Liver (tissue), 9 donors: Measurements from ENCODE around the gene ARAP1. TPM values are rescaled to one million over a fixed set of nuclear protein-coding genes. Genes with fewer than 3 reads are reported as not detected.

Experiments used
- DNase-seq: peaks from one replicate; pipeline ENCODE4 v3.0.0-alpha.2; 2017; ENCODE audit warnings: low spot score
- H3K27ac ChIP-seq, 2 donors: one replicate each; pipeline ENCODE4 v1.7.0; 2013; ENCODE audit warnings: inconsistent platforms in 2 of 2, low read length in 2 of 2, control low read depth in 1 of 2, low read depth in 1 of 2, mild to moderate bottlenecking in 1 of 2
- H3K27me3 ChIP-seq, 4 donors: one replicate each; pipeline versions ENCODE4 v1.6.1 to v1.7.0; 2013; ENCODE audit warnings: low read length in 3 of 4, inconsistent platforms in 1 of 4, mild to moderate bottlenecking in 1 of 4, moderate library complexity in 1 of 4; ENCODE audit not compliant: control insufficient read depth in 4 of 4, insufficient read depth in 4 of 4
- H3K36me3 ChIP-seq, 4 donors: one replicate each; pipeline versions ENCODE4 v1.6.1 to v1.7.0; 2013; ENCODE audit warnings: low read length in 3 of 4, mild to moderate bottlenecking in 3 of 4, low read depth in 1 of 4, moderate library complexity in 1 of 4; ENCODE audit not compliant: control insufficient read depth in 4 of 4, insufficient read depth in 3 of 4
- H3K4me1 ChIP-seq, 4 donors: one replicate each; pipeline versions ENCODE4 v1.6.1 to v1.7.0; 2013; ENCODE audit warnings: low read length in 3 of 4, mild to moderate bottlenecking in 3 of 4, moderate library complexity in 1 of 4; ENCODE audit not compliant: control insufficient read depth in 4 of 4, insufficient read depth in 4 of 4
- H3K4me3 ChIP-seq, 3 donors: one replicate each; pipeline versions ENCODE4 v1.6.1 to v1.7.0; 2013; ENCODE audit warnings: low read length in 3 of 3, control low read depth in 1 of 3, low read depth in 1 of 3, mild to moderate bottlenecking in 1 of 3
- H3K9ac ChIP-seq, 2 donors: one replicate each; pipeline ENCODE4 v1.7.0; 2013; ENCODE audit warnings: low read length in 2 of 2, mild to moderate bottlenecking in 2 of 2, moderate library complexity in 2 of 2, control low read depth in 1 of 2, low read depth in 1 of 2
- H3K9me3 ChIP-seq, 4 donors: one replicate each; pipeline versions ENCODE4 v1.6.1 to v1.7.0; 2013; ENCODE audit warnings: low read length in 3 of 4; ENCODE audit not compliant: control insufficient read depth in 4 of 4
- EGR1 ChIP-seq, 2 donors: IDR thresholded peaks; 2 replicates each; pipeline ENCODE4 v1.6.1; 2016 to 2018; ENCODE audit warnings: antibody characterized with exemption in 2 of 2, low read depth in 2 of 2
- HNF4A ChIP-seq, 2 donors: conservative IDR thresholded peaks; 2 replicates each; pipeline ENCODE4 v1.6.1; 2016; ENCODE audit warnings: antibody characterized with exemption in 2 of 2, mild to moderate bottlenecking in 2 of 2
- HNF4G ChIP-seq: IDR thresholded peaks from 2 replicates; pipeline ENCODE4 v1.6.1; 2016; ENCODE audit warnings: antibody characterized with exemption
- JUND ChIP-seq, 2 donors: IDR thresholded peaks; 2 replicates each; pipeline ENCODE4 v1.6.1; 2016; ENCODE audit warnings: antibody characterized with exemption in 2 of 2
- RAD21 ChIP-seq, 2 donors: IDR thresholded peaks; 2 replicates each; pipeline ENCODE4 v1.6.1; 2016; ENCODE audit warnings: antibody characterized with exemption in 2 of 2, mild to moderate bottlenecking in 2 of 2
- RXRA ChIP-seq, 2 donors: IDR thresholded peaks; 2 replicates each; pipeline ENCODE4 v1.6.1; 2017 to 2018; ENCODE audit warnings: antibody characterized with exemption in 2 of 2, mild to moderate bottlenecking in 1 of 2
- SP1 ChIP-seq: IDR thresholded peaks from 2 replicates; pipeline ENCODE4 v1.6.1; 2018; ENCODE audit warnings: antibody characterized with exemption, mild to moderate bottlenecking
- TAF1 ChIP-seq: conservative IDR thresholded peaks from 2 replicates; pipeline ENCODE4 v1.6.1; 2016; ENCODE audit warnings: antibody characterized with exemption, mild to moderate bottlenecking
- WGBS: extraction: QIAGEN DNeasy Blood & Tissue Kit; methylation state at CpG from one replicate; pipeline ENCODE4 v1.1.7; 2013; 5-methylcytosine and 5-hydroxymethylcytosine counted together
- polyA plus RNA-seq, 2 donors: library from polyadenylated mRNA; stranded (reverse) in 1 of 2; unstranded in 1 of 2; fragments of 200-250 nt in 1 of 2; fragments of >200 nt in 1 of 2; fragmentation: Nextera tagmentation in 1 of 2; extraction: Ambion mirVana in 1 of 2; gene quantifications; one replicate each; pipeline versions ENCODE4 v1.2.1 to v1.2.3, GENCODE V29; 2013 to 2015
- total RNA-seq, 2 donors: library from RNA; depleted of rRNA; stranded (reverse); fragments of >200 nt; gene quantifications; one replicate each; pipeline ENCODE4 v1.2.3, GENCODE V29; 2014
- TF ChIP-seq, protein P1 (sequence below): IDR thresholded peaks from 2 replicates; pipeline ENCODE4 v1.6.1; 2016; ENCODE audit warnings: antibody characterized with exemption
- TF ChIP-seq, protein P2 (sequence below): IDR thresholded peaks from 2 replicates; pipeline ENCODE4 v1.6.1; 2016; ENCODE audit warnings: antibody characterized with exemption, mild to moderate bottlenecking
- TF ChIP-seq, protein P3 (sequence below): fragments of 150-350 bp; IDR thresholded peaks from 2 replicates; pipeline ENCODE4 v1.5.1; 2017; ENCODE audit warnings: improper control_type of control experiment, low read depth, low read length; ENCODE audit not compliant: missing input control
- donor health status: healthy.
- donor health status: healthy.
- donor health status: healthy.
- donor health status: healthy.
- donor health status: healthy.

Gene ARAP1
- total and polyA plus RNA-seq, 4 donors: 14.4 to 77.8 (median 43.5) TPM

DNA sequence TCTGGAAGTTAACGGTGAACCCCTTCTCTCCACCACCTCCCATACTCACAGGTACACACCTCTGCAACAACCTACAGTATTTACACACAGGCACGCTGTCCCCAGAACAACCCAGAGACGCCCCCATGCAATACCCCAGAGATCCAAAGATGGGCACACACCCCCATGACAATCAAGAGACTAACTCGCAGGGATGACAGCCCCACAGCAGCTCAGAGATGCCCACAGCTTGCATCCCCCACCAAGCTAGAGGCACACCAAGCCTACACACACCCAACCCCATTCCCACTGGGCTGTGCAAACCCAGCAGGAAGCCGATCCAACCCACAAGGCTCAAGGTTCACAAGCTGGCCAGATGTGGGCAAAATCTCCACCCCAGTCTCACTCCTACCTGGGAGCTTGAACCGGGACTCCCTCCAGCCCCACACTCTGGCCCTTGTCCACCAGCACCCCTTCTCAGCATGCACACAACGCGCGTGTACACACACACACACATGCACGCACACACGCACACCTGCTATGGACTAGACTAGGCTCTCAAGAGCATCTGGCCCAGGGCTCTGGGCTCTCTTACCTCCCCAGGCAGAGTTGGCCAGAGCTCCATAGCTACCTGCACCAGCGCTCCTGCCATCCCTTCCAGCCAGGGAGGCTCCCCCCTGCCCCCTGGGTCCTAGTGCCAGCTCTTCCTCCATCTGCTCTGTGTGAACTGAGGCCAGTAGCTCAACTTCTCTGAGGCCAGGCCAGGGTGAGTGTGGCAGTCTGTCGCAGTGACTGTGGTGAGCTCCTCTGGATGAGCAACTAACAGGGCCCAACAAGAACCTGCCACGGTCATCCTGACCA, 30.1 kb upstream of the ARAP1 start:
- Histone ChIP-seq H3K4me3 (peak overlapping the region in 2 of 3 donors; percentile 43 to 78), H3K4me1 (peaks cover 5 to 64% (median 48%) of the 10 kb centered on the region in 4 donors), H3K9me3 (no peaks in the 10 kb centered on the region), H3K9ac (no peak overlapping the region), H3K27ac (peak overlapping the region in 1 of 2 donors; percentile 70), H3K36me3 (no peaks in the 10 kb centered on the region), H3K27me3 (no peaks in the 10 kb centered on the region)
- TF ChIP-seq HNF4A (conservative IDR thresholded peaks at IDR 0.05): peak; percentile 63 to 73
- TF ChIP-seq RXRA (IDR thresholded peaks at IDR 0.05): peak; percentile 33 to 58
- TF ChIP-seq, protein P1, sequence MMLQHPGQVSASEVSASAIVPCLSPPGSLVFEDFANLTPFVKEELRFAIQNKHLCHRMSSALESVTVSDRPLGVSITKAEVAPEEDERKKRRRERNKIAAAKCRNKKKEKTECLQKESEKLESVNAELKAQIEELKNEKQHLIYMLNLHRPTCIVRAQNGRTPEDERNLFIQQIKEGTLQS: no peak
- no peak for TF ChIP-seq HNF4G
- TF ChIP-seq RAD21 (IDR thresholded peaks at IDR 0.05): no peak
- TF ChIP-seq, protein P2, sequence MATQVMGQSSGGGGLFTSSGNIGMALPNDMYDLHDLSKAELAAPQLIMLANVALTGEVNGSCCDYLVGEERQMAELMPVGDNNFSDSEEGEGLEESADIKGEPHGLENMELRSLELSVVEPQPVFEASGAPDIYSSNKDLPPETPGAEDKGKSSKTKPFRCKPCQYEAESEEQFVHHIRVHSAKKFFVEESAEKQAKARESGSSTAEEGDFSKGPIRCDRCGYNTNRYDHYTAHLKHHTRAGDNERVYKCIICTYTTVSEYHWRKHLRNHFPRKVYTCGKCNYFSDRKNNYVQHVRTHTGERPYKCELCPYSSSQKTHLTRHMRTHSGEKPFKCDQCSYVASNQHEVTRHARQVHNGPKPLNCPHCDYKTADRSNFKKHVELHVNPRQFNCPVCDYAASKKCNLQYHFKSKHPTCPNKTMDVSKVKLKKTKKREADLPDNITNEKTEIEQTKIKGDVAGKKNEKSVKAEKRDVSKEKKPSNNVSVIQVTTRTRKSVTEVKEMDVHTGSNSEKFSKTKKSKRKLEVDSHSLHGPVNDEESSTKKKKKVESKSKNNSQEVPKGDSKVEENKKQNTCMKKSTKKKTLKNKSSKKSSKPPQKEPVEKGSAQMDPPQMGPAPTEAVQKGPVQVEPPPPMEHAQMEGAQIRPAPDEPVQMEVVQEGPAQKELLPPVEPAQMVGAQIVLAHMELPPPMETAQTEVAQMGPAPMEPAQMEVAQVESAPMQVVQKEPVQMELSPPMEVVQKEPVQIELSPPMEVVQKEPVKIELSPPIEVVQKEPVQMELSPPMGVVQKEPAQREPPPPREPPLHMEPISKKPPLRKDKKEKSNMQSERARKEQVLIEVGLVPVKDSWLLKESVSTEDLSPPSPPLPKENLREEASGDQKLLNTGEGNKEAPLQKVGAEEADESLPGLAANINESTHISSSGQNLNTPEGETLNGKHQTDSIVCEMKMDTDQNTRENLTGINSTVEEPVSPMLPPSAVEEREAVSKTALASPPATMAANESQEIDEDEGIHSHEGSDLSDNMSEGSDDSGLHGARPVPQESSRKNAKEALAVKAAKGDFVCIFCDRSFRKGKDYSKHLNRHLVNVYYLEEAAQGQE: no peak
- TF ChIP-seq SP1: peak; percentile 76
- DNase-seq: no peak
- WGBS: 32% methylated on average over 14 of the region's 14 CpGs

DNA sequence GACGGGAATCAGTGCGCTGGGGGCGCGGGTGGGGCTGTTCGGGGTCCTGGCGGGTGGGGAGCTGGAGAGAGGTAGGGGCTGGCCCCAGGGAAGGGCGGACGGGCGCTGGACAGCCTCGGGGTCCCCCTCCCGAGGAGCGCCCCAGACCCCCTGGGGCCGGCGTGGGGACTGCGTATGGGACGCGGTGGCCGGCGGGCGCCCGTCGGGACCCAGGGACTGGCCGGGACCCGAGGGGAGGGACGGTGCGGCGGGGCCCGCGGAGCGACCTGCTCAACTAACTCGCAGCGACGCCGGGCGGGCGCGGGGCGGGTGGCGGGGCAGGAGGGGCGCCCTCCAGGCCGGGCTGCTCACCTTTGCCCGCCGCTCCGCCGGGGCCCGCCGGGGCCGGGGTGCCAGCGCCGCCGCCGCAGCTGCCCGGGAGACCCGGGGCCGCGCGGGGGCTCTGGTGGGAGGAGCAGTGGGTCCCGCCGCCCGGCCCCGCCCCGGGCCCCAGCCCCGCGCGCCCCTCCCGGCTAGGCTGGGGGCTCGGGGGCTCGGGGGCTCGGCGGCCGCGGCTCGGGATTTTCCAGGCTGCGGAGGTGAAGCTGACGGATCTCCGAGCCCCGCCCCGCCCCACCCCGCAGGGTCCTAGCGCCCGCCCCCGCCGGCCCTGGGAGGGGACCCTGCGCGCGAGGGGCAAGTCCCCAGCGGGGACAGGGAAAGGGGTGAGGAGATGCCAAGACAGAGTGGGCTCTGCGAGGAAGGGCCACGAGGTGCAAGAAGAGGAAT, 29.3 kb upstream of the ARAP1 start:
- no peaks in the 10 kb centered on the region for H3K27me3 ChIP-seq
- H3K9ac ChIP-seq: peak overlapping the region in 1 of 2 donors; percentile 88
- peaks cover 8 to 64% (median 48%) of the 10 kb centered on the region in 4 donors for H3K4me1 ChIP-seq
- H3K36me3 ChIP-seq: no peaks in the 10 kb centered on the region
- WGBS: under 1% methylated on average over 89 of the region's 89 CpGs
- TF ChIP-seq, protein P3, sequence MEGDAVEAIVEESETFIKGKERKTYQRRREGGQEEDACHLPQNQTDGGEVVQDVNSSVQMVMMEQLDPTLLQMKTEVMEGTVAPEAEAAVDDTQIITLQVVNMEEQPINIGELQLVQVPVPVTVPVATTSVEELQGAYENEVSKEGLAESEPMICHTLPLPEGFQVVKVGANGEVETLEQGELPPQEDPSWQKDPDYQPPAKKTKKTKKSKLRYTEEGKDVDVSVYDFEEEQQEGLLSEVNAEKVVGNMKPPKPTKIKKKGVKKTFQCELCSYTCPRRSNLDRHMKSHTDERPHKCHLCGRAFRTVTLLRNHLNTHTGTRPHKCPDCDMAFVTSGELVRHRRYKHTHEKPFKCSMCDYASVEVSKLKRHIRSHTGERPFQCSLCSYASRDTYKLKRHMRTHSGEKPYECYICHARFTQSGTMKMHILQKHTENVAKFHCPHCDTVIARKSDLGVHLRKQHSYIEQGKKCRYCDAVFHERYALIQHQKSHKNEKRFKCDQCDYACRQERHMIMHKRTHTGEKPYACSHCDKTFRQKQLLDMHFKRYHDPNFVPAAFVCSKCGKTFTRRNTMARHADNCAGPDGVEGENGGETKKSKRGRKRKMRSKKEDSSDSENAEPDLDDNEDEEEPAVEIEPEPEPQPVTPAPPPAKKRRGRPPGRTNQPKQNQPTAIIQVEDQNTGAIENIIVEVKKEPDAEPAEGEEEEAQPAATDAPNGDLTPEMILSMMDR: no peak
- TF ChIP-seq SP1 (no peak), RAD21 (IDR thresholded peaks at IDR 0.05) (no peak), JUND (IDR thresholded peaks at IDR 0.05) (no peak), TAF1 (no peak), EGR1 (IDR thresholded peaks at IDR 0.05; ENCODE audit: low read depth in 2 of 2) (no peak)
- TF ChIP-seq, protein P1: no peak
- H3K27ac ChIP-seq: peak overlapping the region; percentile 86 to 92
- peak; percentile 63 for DNase-seq
- peak overlapping the region; percentile 64 to 85 (median 78) for H3K4me3 ChIP-seq
- H3K9me3 ChIP-seq: no peaks in the 10 kb centered on the region
